HepG2 (cell line): ENCODE results near the gene EXOC3. TPM values are rescaled to one million over a fixed set of nuclear protein-coding genes. Genes with fewer than 3 reads are reported as not detected.

Source experiments
- AGO2 ChIP-seq: fragments of 200-400 bp; formaldehyde crosslinking; optimal IDR thresholded peaks from 2 replicates; pipeline ENCODE3; 2017; ENCODE audit warnings: mild to moderate bottlenecking, low read depth, low read length, moderate library complexity
- ATF4 ChIP-seq, 2 experiments: fragments of 450-650 bp in 1 of 2; sonication (generic) in 1 of 2; formaldehyde crosslinking; IDR thresholded peaks; 2 replicates each; pipeline versions ENCODE4 v1.5.0 to v1.8.0; 2020 to 2022; ENCODE audit warnings: mild to moderate bottlenecking in 1 of 2, missing genetic modification reagents in 1 of 2
- HOXA5 ChIP-seq: sonication (generic); formaldehyde crosslinking; IDR thresholded peaks from 2 replicates; pipeline ENCODE4 v1.4.0; 2020; ENCODE audit warnings: missing genetic modification reagents
- KDM5B ChIP-seq: sonication (generic); formaldehyde crosslinking; IDR thresholded peaks from 2 replicates; pipeline ENCODE4 v1.4.0; 2020; ENCODE audit warnings: missing genetic modification reagents, mild to moderate bottlenecking, borderline replicate concordance
- NAIF1 ChIP-seq: sonication (generic); formaldehyde crosslinking; IDR thresholded peaks from 2 replicates; pipeline ENCODE4 v1.5.0; 2020; ENCODE audit warnings: mild to moderate bottlenecking, missing genetic modification reagents, borderline replicate concordance
- NFE2L1 ChIP-seq: sonication (generic); formaldehyde crosslinking; IDR thresholded peaks from 2 replicates; pipeline ENCODE4 v1.4.0; 2020; ENCODE audit warnings: missing genetic modification reagents, mild to moderate bottlenecking, borderline replicate concordance
- SETDB1 ChIP-seq: sonication (generic); formaldehyde crosslinking; IDR thresholded peaks from 2 replicates; pipeline ENCODE4 v1.5.1; 2020; ENCODE audit warnings: missing genetic modification reagents, mild to moderate bottlenecking, borderline replicate concordance
- SRSF1 ChIP-seq: fragments of 200-400 bp; formaldehyde crosslinking; optimal IDR thresholded peaks from 2 replicates; pipeline ENCODE3; 2017; ENCODE audit warnings: mild to moderate bottlenecking, low read depth, low read length, moderate library complexity
- SRSF4 ChIP-seq: fragments of 200-400 bp; formaldehyde crosslinking; IDR thresholded peaks from one replicate; pipeline ENCODE4 v1.6.1; 2018; ENCODE audit warnings: mild to moderate bottlenecking, low read depth, low read length, moderate library complexity; ENCODE audit not compliant: poor library complexity, severe bottlenecking
- TIGD3 ChIP-seq: sonication (generic); formaldehyde crosslinking; IDR thresholded peaks from 2 replicates; pipeline ENCODE4 v1.5.1; 2020; ENCODE audit warnings: mild to moderate bottlenecking, missing genetic modification reagents, borderline replicate concordance
- ZBTB46 ChIP-seq: sonication (generic); formaldehyde crosslinking; IDR thresholded peaks from 2 replicates; pipeline ENCODE4 v1.4.0; 2020; ENCODE audit warnings: mild to moderate bottlenecking, missing genetic modification reagents, borderline replicate concordance
- ZFY ChIP-seq: sonication (generic); formaldehyde crosslinking; IDR thresholded peaks from 2 replicates; pipeline ENCODE4 v1.4.0; 2020; ENCODE audit warnings: missing genetic modification reagents
- ZNF253 ChIP-seq: sonication (generic); formaldehyde crosslinking; IDR thresholded peaks from 2 replicates; pipeline ENCODE4 v1.8.0; 2022; ENCODE audit warnings: mild to moderate bottlenecking, missing genetic modification reagents, borderline replicate concordance
- ZNF672 ChIP-seq: sonication (generic); formaldehyde crosslinking; IDR thresholded peaks from 2 replicates; pipeline ENCODE4 v1.8.1; 2022; ENCODE audit warnings: missing genetic modification reagents
- polyA plus RNA-seq, 8 experiments: library from polyadenylated mRNA; depleted of rRNA in 3 of 8; stranded (reverse) in 7 of 8; unstranded in 1 of 8; fragments of >200 nt; fragmentation: Illumina TruSeq in 4 of 8; extraction: Trizol in 4 of 8; gene quantifications; 2 replicates each; pipeline versions ENCODE4 v1.2.1 to v1.2.3, GENCODE V29; 2011 to 2016; ENCODE audit warnings: low read depth in 4 of 8, missing spikeins in 1 of 8, mixed read lengths in 1 of 8; ENCODE audit not compliant: insufficient read depth in 1 of 8
- total RNA-seq, 5 experiments: library from RNA; depleted of rRNA; stranded (reverse); fragments of >200 nt; fragmentation: Illumina TruSeq; extraction: Trizol; gene quantifications; 2 replicates each; pipeline ENCODE4 v1.2.3, GENCODE V29; 2016; ENCODE audit warnings: low read depth in 1 of 5
- TF ChIP-seq, protein P1 (sequence below): sonication (generic); formaldehyde crosslinking; IDR thresholded peaks from 2 replicates; pipeline ENCODE4 v1.5.1; 2020; ENCODE audit warnings: mild to moderate bottlenecking, missing genetic modification reagents
- TF ChIP-seq, protein P2 (sequence below): sonication (generic); formaldehyde crosslinking; IDR thresholded peaks from 2 replicates; pipeline ENCODE4 v1.4.0; 2020; ENCODE audit warnings: missing genetic modification reagents

The EXOC3 gene
- total and polyA plus RNA-seq, 2 of the 13 experiments (the other 11 are each of a cell fraction or from before 2014, with no cell fraction given) = 9.2 to 20.5 TPM

GRCh38 chr5:472656-473550 lies 29.9 kb downstream of the EXOC3 start (continued):
- TF ChIP-seq, protein P1, sequence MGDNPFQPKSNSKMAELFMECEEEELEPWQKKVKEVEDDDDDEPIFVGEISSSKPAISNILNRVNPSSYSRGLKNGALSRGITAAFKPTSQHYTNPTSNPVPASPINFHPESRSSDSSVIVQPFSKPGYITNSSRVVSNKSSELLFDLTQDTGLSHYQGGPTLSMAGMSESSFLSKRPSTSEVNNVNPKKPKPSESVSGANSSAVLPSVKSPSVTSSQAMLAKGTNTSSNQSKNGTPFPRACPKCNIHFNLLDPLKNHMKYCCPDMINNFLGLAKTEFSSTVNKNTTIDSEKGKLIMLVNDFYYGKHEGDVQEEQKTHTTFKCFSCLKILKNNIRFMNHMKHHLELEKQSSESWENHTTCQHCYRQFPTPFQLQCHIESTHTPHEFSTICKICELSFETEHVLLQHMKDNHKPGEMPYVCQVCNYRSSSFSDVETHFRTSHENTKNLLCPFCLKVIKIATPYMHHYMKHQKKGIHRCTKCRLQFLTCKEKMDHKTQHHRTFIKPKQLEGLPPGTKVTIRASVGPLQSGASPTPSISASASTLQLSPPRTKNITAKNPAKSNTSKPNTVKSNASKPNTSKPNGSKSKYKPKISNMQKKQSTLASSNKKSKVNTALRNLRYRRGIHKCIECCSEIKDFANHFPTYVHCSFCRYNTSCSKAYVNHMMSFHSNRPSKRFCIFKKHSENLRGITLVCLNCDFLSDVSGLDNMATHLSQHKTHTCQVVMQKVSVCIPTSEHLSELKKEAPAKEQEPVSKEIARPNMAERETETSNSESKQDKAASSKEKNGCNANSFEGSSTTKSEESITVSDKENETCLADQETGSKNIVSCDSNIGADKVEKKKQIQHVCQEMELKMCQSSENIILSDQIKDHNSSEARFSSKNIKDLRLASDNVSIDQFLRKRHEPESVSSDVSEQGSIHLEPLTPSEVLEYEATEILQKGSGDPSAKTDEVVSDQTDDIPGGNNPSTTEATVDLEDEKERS (CRISPR knock-in tag) = no peak
- TF ChIP-seq ZBTB46 (CRISPR knock-in tag) = no peak
- peak; percentile 92 for TF ChIP-seq ZNF253 (CRISPR knock-in tag)
- no peak for TF ChIP-seq SRSF4
- peak; percentile 90 for TF ChIP-seq ZFY (CRISPR knock-in tag)
- no peak; the same call in 1 of the 2 replicates for TF ChIP-seq NAIF1 (CRISPR knock-in tag)
- TF ChIP-seq SETDB1 = no peak
- TF ChIP-seq ZNF672 = peak; percentile 95
- TF ChIP-seq TIGD3 (CRISPR knock-in tag) = no peak
- peak; percentile 54 for TF ChIP-seq AGO2
- peak; percentile 21; the same call in 1 of the 2 replicates for TF ChIP-seq HOXA5 (CRISPR knock-in tag)
- no peak for TF ChIP-seq SRSF1
- TF ChIP-seq, protein P2, sequence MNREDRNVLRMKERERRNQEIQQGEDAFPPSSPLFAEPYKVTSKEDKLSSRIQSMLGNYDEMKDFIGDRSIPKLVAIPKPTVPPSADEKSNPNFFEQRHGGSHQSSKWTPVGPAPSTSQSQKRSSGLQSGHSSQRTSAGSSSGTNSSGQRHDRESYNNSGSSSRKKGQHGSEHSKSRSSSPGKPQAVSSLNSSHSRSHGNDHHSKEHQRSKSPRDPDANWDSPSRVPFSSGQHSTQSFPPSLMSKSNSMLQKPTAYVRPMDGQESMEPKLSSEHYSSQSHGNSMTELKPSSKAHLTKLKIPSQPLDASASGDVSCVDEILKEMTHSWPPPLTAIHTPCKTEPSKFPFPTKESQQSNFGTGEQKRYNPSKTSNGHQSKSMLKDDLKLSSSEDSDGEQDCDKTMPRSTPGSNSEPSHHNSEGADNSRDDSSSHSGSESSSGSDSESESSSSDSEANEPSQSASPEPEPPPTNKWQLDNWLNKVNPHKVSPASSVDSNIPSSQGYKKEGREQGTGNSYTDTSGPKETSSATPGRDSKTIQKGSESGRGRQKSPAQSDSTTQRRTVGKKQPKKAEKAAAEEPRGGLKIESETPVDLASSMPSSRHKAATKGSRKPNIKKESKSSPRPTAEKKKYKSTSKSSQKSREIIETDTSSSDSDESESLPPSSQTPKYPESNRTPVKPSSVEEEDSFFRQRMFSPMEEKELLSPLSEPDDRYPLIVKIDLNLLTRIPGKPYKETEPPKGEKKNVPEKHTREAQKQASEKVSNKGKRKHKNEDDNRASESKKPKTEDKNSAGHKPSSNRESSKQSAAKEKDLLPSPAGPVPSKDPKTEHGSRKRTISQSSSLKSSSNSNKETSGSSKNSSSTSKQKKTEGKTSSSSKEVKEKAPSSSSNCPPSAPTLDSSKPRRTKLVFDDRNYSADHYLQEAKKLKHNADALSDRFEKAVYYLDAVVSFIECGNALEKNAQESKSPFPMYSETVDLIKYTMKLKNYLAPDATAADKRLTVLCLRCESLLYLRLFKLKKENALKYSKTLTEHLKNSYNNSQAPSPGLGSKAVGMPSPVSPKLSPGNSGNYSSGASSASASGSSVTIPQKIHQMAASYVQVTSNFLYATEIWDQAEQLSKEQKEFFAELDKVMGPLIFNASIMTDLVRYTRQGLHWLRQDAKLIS (CRISPR knock-in tag) = no peak
- peak in 1 of 2 experiments; percentile 59; a peak in 1 of 4 replicates for TF ChIP-seq ATF4 (CRISPR knock-in tag; IDR thresholded peaks at IDR 0.05)
- no peak for TF ChIP-seq NFE2L1
- TF ChIP-seq KDM5B = peak; percentile 98
